NCI-H82 treated with DMSO at 0.1 percent for 48 hours (cell line): ENCODE data around the gene SPRR3.

ENCODE experiments used
- DNase-seq: peaks from one replicate; lab custom pipeline; 2025; ENCODE audit not compliant: unreplicated experiment; lab: John Stamatoyannopoulos, UW

The SPRR3 gene

GRCh38 chr1:153001382-153001781 lies at the start of gene SPRR3:
SPRR3 (plus strand) TSS chr1:153001749; CDS start chr1:153003021, 1,272 bp downstream.
- DNase-seq: no peak

- DNase-seq: no peak
Measured at GRCh38 chr1:152953761-152954160, 47.8 kb upstream of the SPRR3 start.

- DNase-seq: no peak
Measured at GRCh38 chr1:152954436-152954835, 47.1 kb upstream of the SPRR3 start.

GRCh38 chr1:152957561-152957960 lies 44.0 kb upstream of the SPRR3 start:
- DNase-seq: no peak

- no peak for DNase-seq
Measured at GRCh38 chr1:152959273-152959672, 42.3 kb upstream of the SPRR3 start.

GRCh38 chr1:152959801-152960451 lies 41.6 kb upstream of the SPRR3 start:
- DNase-seq: no peak

- DNase-seq: no peak
Measured at GRCh38 chr1:152960452-152961044, 41.0 kb upstream of the SPRR3 start.

GRCh38 chr1:152961226-152961891 lies 40.2 kb upstream of the SPRR3 start:
- DNase-seq: peak; percentile 17

GRCh38 chr1:152962876-152963415 lies 38.6 kb upstream of the SPRR3 start:
- no peak for DNase-seq

- no peak for DNase-seq
Measured at GRCh38 chr1:152964536-152964935, 37.0 kb upstream of the SPRR3 start.

GRCh38 chr1:152965853-152966252 lies 35.7 kb upstream of the SPRR3 start:
- DNase-seq: no peak

- no peak for DNase-seq
Measured at GRCh38 chr1:152967201-152967600, 34.3 kb upstream of the SPRR3 start.

GRCh38 chr1:152968248-152968647 lies 33.3 kb upstream of the SPRR3 start:
- no peak for DNase-seq

GRCh38 chr1:152969036-152969435 lies 32.5 kb upstream of the SPRR3 start:
- DNase-seq: no peak

GRCh38 chr1:152970495-152970894 lies 31.1 kb upstream of the SPRR3 start, which contains the start of gene SPRR4:
SPRR4 (plus strand) TSS chr1:152970648; CDS start chr1:152971891, 1,243 bp downstream.
- DNase-seq: no peak

- DNase-seq: no peak
Measured at GRCh38 chr1:152972196-152972886, 29.2 kb upstream of the SPRR3 start.

GRCh38 chr1:152976688-152977087 lies 24.9 kb upstream of the SPRR3 start:
- DNase-seq: no peak

- DNase-seq: no peak
Measured at GRCh38 chr1:152977614-152978013, 23.9 kb upstream of the SPRR3 start.

GRCh38 chr1:152980676-152981075 lies 20.9 kb upstream of the SPRR3 start:
- DNase-seq: no peak

- no peak for DNase-seq
Measured at GRCh38 chr1:152981146-152981871, 20.2 kb upstream of the SPRR3 start.

GRCh38 chr1:152982076-152982475 lies 19.5 kb upstream of the SPRR3 start:
- no peak for DNase-seq
